ENCODE data around the gene ZNF592. TPM values are rescaled to one million over a fixed set of nuclear protein-coding genes. Genes with fewer than 3 reads are reported as not detected.

Gene ZNF592
- total RNA-seq, 1 experiment from 2014 or later: 34.6 TPM

DNA sequence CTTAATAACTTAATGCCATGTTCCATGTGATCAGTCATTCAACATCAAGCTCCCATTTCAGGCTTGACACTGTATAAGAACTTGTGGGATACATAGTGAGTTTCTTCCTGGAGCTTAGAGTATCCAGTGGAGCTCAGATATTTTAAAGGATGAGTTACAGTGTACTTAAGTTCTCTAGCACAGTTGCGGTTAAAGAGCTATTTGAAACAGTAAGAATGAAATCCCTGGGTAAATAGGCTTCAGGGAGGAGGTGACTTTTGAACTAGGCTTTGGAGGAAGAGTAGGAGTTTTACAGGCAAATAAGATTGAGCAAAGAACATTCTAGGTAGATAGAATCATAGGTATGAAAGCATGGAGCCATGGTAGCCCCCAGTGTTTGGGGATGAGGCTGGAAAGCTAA lies 3.8 kb downstream of the ZNF592 start:
- no peak overlapping the region for H2BK12ac ChIP-seq (ENCODE audit: insufficient read length, low read depth, low read length)
- no peak overlapping the region for H2BK120ac ChIP-seq (ENCODE audit: low read depth, low read length, poor library complexity, severe bottlenecking)
- H3K14ac ChIP-seq (ENCODE audit: insufficient read depth, low read length): no peak overlapping the region
- H2BK20ac ChIP-seq (ENCODE audit: low read depth, low read length, poor library complexity, severe bottlenecking): no peak overlapping the region
- H3K27ac ChIP-seq (ENCODE audit: insufficient read length, low read depth, low read length): no peak overlapping the region
- H3K79me1 ChIP-seq (ENCODE audit: insufficient read depth, low read depth, low read length, poor library complexity, severe bottlenecking): peaks cover 12% of the 10 kb centered on the region
- H3K9ac ChIP-seq (ENCODE audit: extremely low read depth, insufficient read length, low read length): no peak overlapping the region
- no peak overlapping the region for H3T11ph ChIP-seq (ENCODE audit: low read length)
- H3K4ac ChIP-seq (ENCODE audit: low read depth, low read length): no peak overlapping the region
- H3K9me3 ChIP-seq (ENCODE audit: control insufficient read depth, low read depth, low read length): no peaks in the 10 kb centered on the region
- H2AFZ ChIP-seq (ENCODE audit: low read length): no peak overlapping the region
- H3K79me2 ChIP-seq (ENCODE audit: insufficient read depth, low read length): peaks cover 41% of the 10 kb centered on the region; the same call in 1 of the 2 replicates
- TF ChIP-seq, protein P1, sequence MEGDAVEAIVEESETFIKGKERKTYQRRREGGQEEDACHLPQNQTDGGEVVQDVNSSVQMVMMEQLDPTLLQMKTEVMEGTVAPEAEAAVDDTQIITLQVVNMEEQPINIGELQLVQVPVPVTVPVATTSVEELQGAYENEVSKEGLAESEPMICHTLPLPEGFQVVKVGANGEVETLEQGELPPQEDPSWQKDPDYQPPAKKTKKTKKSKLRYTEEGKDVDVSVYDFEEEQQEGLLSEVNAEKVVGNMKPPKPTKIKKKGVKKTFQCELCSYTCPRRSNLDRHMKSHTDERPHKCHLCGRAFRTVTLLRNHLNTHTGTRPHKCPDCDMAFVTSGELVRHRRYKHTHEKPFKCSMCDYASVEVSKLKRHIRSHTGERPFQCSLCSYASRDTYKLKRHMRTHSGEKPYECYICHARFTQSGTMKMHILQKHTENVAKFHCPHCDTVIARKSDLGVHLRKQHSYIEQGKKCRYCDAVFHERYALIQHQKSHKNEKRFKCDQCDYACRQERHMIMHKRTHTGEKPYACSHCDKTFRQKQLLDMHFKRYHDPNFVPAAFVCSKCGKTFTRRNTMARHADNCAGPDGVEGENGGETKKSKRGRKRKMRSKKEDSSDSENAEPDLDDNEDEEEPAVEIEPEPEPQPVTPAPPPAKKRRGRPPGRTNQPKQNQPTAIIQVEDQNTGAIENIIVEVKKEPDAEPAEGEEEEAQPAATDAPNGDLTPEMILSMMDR (conservative IDR thresholded peaks at IDR 0.05): no peak
- Mint-ChIP-seq H3K27me3 (ENCODE audit: low read depth) (no peaks in the 10 kb centered on the region), H3K4me3 (no peak overlapping the region), H3K9me3 (no peaks in the 10 kb centered on the region; a peak in 3 of 5 replicates), H3K36me3 (ENCODE audit: insufficient read depth in 1 of 3, low read depth in 3 of 3) (peaks cover 1 to 6% (median 4%) of the 10 kb centered on the region in 3 experiments; a peak in 3 of 7 replicates), H3K27ac (peak overlapping the region in 1 of 3 experiments; percentile 22; a peak in 2 of 7 replicates), H3K4me1 (peaks cover 38 to 43% of the 10 kb centered on the region in 2 experiments)
- H4K5ac ChIP-seq (ENCODE audit: insufficient read length, low read depth, low read length): no peak overlapping the region
- peaks cover 3% of the 10 kb centered on the region; the same call in 1 of the 2 replicates for H3K4me1 ChIP-seq (ENCODE audit: insufficient read depth, low read length)
- H2BK15ac ChIP-seq (ENCODE audit: low read depth, low read length): no peak overlapping the region
- H3K4me2 ChIP-seq (ENCODE audit: insufficient read depth, insufficient read length, low read length): no peak overlapping the region
- no peak overlapping the region for H3K18ac ChIP-seq (ENCODE audit: insufficient read length, low read depth, low read length)
- H3K56ac ChIP-seq (ENCODE audit: insufficient read length, low read depth, low read length): no peak overlapping the region
- H4K91ac ChIP-seq (ENCODE audit: insufficient read length, low read depth, low read length): no peak overlapping the region
- no peaks in the 10 kb centered on the region for H3K27me3 ChIP-seq (ENCODE audit: insufficient read depth, low read length)
- no peaks in the 10 kb centered on the region for H4K20me1 ChIP-seq (ENCODE audit: control insufficient read depth, insufficient read depth, insufficient read length)
- no peak overlapping the region for H2BK5ac ChIP-seq (ENCODE audit: insufficient read length, low read length)
- H2AK5ac ChIP-seq (ENCODE audit: insufficient read length, low read length): no peak overlapping the region
- no CpG with 5 or more reads among the region's 1 CpG for WGBS (ENCODE audit: extremely low coverage, insufficient read length, low lambda C conversion rate)
- no peak overlapping the region for H3K23ac ChIP-seq (ENCODE audit: insufficient read length, low read depth, low read length)
- no peak for DNase-seq
- H3K23me2 ChIP-seq (ENCODE audit: insufficient read length, low read depth, low read length, poor library complexity, severe bottlenecking): peaks cover 13% of the 10 kb centered on the region
- no peak overlapping the region for H4K8ac ChIP-seq (replicated peaks; ENCODE audit: insufficient read length, low read depth, low read length)

Measured in H9 (cell line).